ENCODE results near the gene TRPM8.

The TRPM8 gene

GRCh38 chr2:233999182-233999581, 82.0 kb downstream of the TRPM8 start:
- TF ChIP-seq CTCF (IDR thresholded peaks at IDR 0.05): no peak
- no peak overlapping the region for H3K4me3 Mint-ChIP-seq
- no peaks in the 10 kb centered on the region for H3K9me3 Mint-ChIP-seq
- H3K4me1 Mint-ChIP-seq: peaks cover 26% of the 10 kb centered on the region
- peaks cover 9% of the 10 kb centered on the region for H3K27me3 Mint-ChIP-seq (ENCODE audit: low read depth, poor library complexity)
- no peaks in the 10 kb centered on the region for H3K36me3 Mint-ChIP-seq (ENCODE audit: low read depth)
- DNase-seq: no peak
- H3K27ac Mint-ChIP-seq: no peak overlapping the region

GRCh38 chr2:234001380-234002160, 84.4 kb downstream of the TRPM8 start:
- Mint-ChIP-seq H3K9me3 (no peaks in the 10 kb centered on the region), H3K4me1 (peaks cover 28% of the 10 kb centered on the region), H3K27ac (no peak overlapping the region), H3K4me3 (no peak overlapping the region), H3K27me3 (ENCODE audit: low read depth, poor library complexity) (peaks cover 9% of the 10 kb centered on the region), H3K36me3 (ENCODE audit: low read depth) (no peaks in the 10 kb centered on the region)
- DNase-seq: no peak
- no peak for TF ChIP-seq CTCF (IDR thresholded peaks at IDR 0.05)

- Mint-ChIP-seq H3K27ac (no peak overlapping the region), H3K4me1 (peaks cover 28% of the 10 kb centered on the region), H3K27me3 (ENCODE audit: low read depth, poor library complexity) (peaks cover 9% of the 10 kb centered on the region), H3K4me3 (no peak overlapping the region), H3K36me3 (ENCODE audit: low read depth) (no peaks in the 10 kb centered on the region), H3K9me3 (no peaks in the 10 kb centered on the region)
- TF ChIP-seq CTCF (IDR thresholded peaks at IDR 0.05): no peak
- DNase-seq: no peak
Measured at GRCh38 chr2:234002281-234002680, 85.1 kb downstream of the TRPM8 start.

- no peaks in the 10 kb centered on the region for H3K9me3 Mint-ChIP-seq
- H3K27me3 Mint-ChIP-seq (ENCODE audit: low read depth, poor library complexity): peaks cover 16% of the 10 kb centered on the region
- TF ChIP-seq CTCF (IDR thresholded peaks at IDR 0.05): no peak
- no peak overlapping the region for H3K4me3 Mint-ChIP-seq
- H3K4me1 Mint-ChIP-seq: peaks cover 28% of the 10 kb centered on the region
- no peak overlapping the region for H3K27ac Mint-ChIP-seq
- no peak for DNase-seq
- no peaks in the 10 kb centered on the region for H3K36me3 Mint-ChIP-seq (ENCODE audit: low read depth)
Measured at GRCh38 chr2:234003972-234004617, 86.9 kb downstream of the TRPM8 start.

GRCh38 chr2:234005126-234005525, 88.0 kb downstream of the TRPM8 start:
- peaks cover 18% of the 10 kb centered on the region for H3K27me3 Mint-ChIP-seq (ENCODE audit: low read depth, poor library complexity)
- DNase-seq: no peak
- H3K4me3 Mint-ChIP-seq: no peak overlapping the region
- no peak overlapping the region for H3K27ac Mint-ChIP-seq
- TF ChIP-seq CTCF (IDR thresholded peaks at IDR 0.05): no peak
- no peaks in the 10 kb centered on the region for H3K36me3 Mint-ChIP-seq (ENCODE audit: low read depth)
- H3K4me1 Mint-ChIP-seq: peaks cover 28% of the 10 kb centered on the region
- H3K9me3 Mint-ChIP-seq: no peaks in the 10 kb centered on the region
